PC-3 (cell line): ENCODE measurements around the gene DNAH9.

Experiments used
- CTCF ChIP-seq: fragments of 300-600 bp; sonication (generic); conservative IDR thresholded peaks from 2 replicates; pipeline ENCODE4 v1.5.1; 2017; ENCODE audit warnings: antibody characterized with exemption, low read depth, mild to moderate bottlenecking, low read length
- EZH2 ChIP-seq: fragments of 300-600 bp; sonication (generic); IDR thresholded peaks from one replicate; pipeline ENCODE4 v1.6.1; 2017; ENCODE audit warnings: antibody characterized with exemption, mild to moderate bottlenecking, low read length; ENCODE audit not compliant: unreplicated experiment

DNA sequence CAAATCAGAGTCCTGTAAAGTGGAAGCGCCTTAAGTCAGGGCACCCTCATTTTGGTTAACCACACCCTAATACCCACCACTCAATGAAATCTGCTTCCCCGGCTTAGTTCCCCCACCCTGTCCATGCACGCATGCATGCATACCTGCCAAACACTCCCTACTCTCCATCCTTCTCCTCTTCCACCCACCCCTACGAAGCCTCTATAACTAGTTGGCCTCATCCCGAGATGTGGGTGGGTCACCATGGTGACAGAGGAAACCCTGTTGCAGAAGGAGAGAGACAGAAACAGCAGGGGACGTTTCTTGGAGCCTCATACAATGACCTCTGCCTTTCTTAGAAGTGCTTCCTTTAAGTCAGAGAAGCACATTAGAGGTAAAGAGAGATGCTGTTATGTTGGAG, 46.8 kb upstream of the DNAH9 start:
- TF ChIP-seq CTCF (no peak), EZH2 (no peak)
